HUES6 (cell line): ENCODE results near the gene RYR3.

Experiments used
- H3K27ac ChIP-seq: 2 replicates; pipeline ENCODE4 v1.7.0; 2013; ENCODE audit warnings: low read depth, mild to moderate bottlenecking, low read length, inconsistent platforms
- H3K27me3 ChIP-seq: 2 replicates; pipeline ENCODE4 v1.6.1; 2013; ENCODE audit warnings: low read length; ENCODE audit not compliant: control insufficient read depth, insufficient read depth
- H3K36me3 ChIP-seq: 2 replicates; pipeline ENCODE4 v1.6.1; 2013; ENCODE audit warnings: low read length; ENCODE audit not compliant: control insufficient read depth, insufficient read depth
- H3K4me1 ChIP-seq: 2 replicates; pipeline ENCODE4 v1.6.1; 2013; ENCODE audit warnings: low read length; ENCODE audit not compliant: control insufficient read depth, insufficient read depth
- H3K4me3 ChIP-seq: 2 replicates; pipeline ENCODE4 v1.5.1; 2013; ENCODE audit warnings: low read depth, low read length
- H3K9ac ChIP-seq: one replicate; pipeline ENCODE4 v1.6.1; 2013; ENCODE audit warnings: mild to moderate bottlenecking, low read length
- H3K9me3 ChIP-seq: 2 replicates; pipeline ENCODE4 v1.6.1; 2013; ENCODE audit warnings: low read depth, low read length; ENCODE audit not compliant: control insufficient read depth, insufficient read depth

The RYR3 gene

DNA sequence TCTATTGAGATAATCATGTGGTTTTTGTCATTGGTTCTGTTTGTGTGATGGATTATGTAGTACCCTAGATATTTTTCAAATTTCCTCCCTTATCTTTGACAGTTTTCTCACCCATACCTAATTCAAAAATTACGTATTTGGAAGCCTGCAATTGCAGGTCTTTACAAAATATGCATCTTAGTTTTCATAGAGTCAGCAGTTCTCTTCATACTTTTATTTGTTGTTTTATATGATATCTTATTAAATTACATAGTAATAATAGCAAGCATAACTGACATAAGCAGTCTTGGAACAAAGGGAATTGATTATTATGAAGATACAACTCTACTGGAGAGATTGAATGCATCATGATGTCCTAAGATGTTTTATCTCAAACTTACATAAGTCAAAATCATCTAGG is 442.2 kb downstream of the RYR3 start:
- no peak overlapping the region for H3K27ac ChIP-seq
- no peaks in the 10 kb centered on the region for H3K4me1 ChIP-seq
- no peak overlapping the region for H3K9ac ChIP-seq
- H3K36me3 ChIP-seq = no peaks in the 10 kb centered on the region
- H3K4me3 ChIP-seq = no peak overlapping the region
- no peaks in the 10 kb centered on the region for H3K27me3 ChIP-seq
- H3K9me3 ChIP-seq = 0 out of 2 replicates have a peak, but pooled peaks cover 3% of the 10 kb centered on the region

DNA sequence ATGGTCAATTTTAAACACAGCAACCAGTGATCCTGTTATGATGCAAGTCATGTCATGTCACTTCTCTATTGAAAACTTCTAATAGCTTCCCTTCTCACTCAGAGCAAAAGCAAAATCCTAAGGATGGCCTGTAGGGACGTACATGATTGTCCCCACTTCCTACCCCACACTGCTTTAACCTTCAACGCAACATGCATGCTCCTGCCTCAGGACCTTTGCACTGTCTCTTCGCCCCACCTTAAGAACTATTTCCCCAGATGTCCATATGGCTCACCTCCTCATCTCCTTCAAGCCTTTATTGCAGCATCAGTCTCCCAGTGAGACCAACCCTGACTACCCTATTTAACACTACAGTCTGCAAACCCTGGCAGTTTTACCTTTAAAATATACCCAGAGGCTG is 443.5 kb downstream of the RYR3 start:
- Histone ChIP-seq H3K27me3 (no peaks in the 10 kb centered on the region), H3K9ac (no peak overlapping the region), H3K4me1 (no peaks in the 10 kb centered on the region)

DNA sequence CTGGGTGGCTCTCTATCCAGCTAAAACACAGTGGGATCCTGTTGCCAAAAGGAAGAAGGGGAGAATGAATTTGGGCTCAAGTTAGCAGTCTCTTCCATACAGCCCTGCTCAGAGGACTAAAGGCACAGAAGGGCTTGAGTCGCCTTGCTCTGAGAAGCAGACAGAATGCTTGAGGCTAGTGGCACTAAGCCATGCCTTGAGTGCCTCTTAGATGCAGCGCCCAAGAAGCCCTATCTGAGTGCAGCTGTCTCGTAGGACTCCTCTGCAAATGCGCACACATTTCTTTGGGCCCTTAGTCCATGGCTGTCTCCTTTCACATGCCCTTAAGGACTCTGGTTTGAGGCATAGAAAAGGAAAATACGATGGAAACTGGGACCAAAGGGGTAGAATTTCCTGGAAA is 446.2 kb downstream of the RYR3 start:
- Histone ChIP-seq H3K4me3 (no peak overlapping the region), H3K9ac (no peak overlapping the region), H3K36me3 (no peaks in the 10 kb centered on the region), H3K27ac (no peak overlapping the region), H3K27me3 (no peaks in the 10 kb centered on the region), H3K4me1 (no peaks in the 10 kb centered on the region), H3K9me3 (0 out of 2 replicates have a peak, but pooled peaks cover 6% of the 10 kb centered on the region)

More for the DNA sequence above, 443.5 kb downstream of the RYR3 start:
- H3K4me3 ChIP-seq = no peak overlapping the region
- no peaks in the 10 kb centered on the region for H3K36me3 ChIP-seq
- H3K9me3 ChIP-seq = 0 out of 2 replicates have a peak, but pooled peaks cover 6% of the 10 kb centered on the region
- H3K27ac ChIP-seq = no peak overlapping the region

DNA sequence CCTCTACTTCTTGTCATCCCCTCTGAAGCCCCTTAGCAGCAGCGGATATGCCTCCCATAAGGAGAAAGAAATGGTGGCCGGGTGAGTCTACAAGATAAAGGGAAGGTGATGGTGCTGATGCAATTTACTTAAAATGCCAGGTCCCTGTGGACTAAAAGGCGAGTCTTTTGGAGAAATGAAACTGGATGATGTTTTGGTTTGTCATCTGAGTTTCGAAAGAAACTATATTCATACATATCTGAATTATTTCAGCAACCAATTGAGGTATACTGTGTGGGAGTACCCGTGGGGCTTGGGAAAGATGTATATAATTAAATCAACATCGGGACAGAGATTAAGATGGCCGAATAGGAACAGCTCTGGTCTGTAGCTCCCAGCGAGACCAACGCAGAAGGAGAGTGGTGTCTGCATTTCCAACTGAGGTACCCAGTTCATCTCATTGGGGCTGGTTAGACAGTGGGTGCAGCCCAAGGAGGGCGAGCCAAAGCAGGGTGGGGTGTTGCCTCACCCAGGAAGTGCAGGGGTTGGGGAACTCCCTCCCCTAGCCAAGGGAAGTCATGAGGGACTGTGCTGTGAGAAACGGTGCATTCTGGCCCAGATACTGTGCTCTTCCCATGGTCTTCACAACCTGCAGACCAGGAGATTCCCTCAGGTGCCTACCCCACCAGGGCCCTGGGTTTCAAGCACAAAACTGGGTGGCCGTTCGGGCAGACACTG is 446.9 kb downstream of the RYR3 start:
- Histone ChIP-seq H3K27ac (no peak overlapping the region), H3K9ac (no peak overlapping the region), H3K36me3 (no peaks in the 10 kb centered on the region), H3K9me3 (0 out of 2 replicates have a peak, but pooled peaks cover 6% of the 10 kb centered on the region), H3K4me3 (no peak overlapping the region), H3K4me1 (no peaks in the 10 kb centered on the region), H3K27me3 (no peaks in the 10 kb centered on the region)

DNA sequence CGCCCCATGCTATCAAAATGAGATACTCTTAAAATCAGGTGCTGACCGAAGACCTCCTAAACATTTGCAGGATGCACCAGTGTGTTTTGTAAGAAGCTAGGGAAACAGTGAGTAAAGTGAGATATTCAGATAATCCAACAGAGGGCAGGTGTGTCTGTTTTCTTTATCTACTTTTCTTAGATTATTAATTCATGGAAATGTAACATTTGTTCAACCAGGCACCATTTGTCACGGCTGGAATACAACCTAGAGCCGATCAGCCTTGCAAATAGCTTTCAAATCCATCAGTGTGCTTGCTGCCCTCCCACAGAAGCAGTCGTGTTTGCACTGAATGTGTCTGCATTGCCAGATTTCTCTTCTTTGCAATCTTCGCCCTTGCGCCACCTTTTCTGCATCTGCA is 455.6 kb downstream of the RYR3 start:
- Histone ChIP-seq H3K9me3 (no peaks in the 10 kb centered on the region), H3K27me3 (no peaks in the 10 kb centered on the region), H3K4me3 (no peak overlapping the region), H3K36me3 (no peaks in the 10 kb centered on the region), H3K9ac (no peak overlapping the region), H3K27ac (no peak overlapping the region), H3K4me1 (no peaks in the 10 kb centered on the region)

DNA sequence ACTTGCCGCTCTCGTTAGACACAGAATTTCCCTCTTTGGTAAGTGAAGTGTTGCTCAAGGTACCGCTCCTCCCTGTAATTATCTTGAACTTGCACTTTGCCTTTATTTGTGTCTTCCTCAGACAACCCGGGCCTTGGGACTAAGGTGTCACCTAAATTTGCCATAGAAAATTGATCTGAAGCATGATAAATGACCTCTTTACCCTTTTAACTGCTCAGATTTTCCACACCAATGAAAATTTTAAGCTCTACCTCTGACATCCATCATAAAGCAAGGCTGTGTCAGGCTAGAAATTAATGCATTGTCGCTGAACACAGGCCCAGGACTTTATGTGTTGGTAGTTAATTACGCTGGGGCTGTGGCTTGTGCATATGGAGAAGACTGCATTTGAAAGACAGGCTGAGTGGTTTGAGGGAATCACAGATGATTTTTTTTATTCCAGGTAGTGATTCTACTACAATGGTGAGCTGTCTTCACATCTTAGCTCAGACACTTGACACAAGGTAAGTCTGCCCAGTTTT is 458.0 kb downstream of the RYR3 start:
- no peak overlapping the region for H3K9ac ChIP-seq
- H3K27ac ChIP-seq = no peak overlapping the region
- no peak overlapping the region for H3K4me3 ChIP-seq
- H3K36me3 ChIP-seq = no peaks in the 10 kb centered on the region
- no peaks in the 10 kb centered on the region for H3K9me3 ChIP-seq
- no peaks in the 10 kb centered on the region for H3K27me3 ChIP-seq
- H3K4me1 ChIP-seq = no peaks in the 10 kb centered on the region

DNA sequence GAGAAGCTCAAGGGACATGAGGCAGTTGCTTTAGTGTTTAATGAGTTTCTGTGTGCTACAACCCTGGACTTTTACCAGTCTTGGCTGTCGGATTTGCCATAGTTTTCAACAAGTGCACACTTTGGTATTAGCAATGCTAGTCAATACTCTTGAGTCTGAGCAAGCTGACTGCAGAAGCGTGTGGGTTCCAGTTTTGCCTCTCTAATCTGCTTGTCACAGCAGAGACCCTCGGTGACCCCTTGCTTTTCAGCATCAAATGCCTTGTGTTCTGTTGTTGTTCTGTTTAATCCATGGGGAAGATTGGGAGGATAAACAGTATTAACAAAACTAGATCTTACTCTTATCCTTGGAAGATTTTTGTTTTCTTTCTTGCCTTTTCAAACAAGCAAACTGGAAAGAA is 463.2 kb downstream of the RYR3 start:
- no peak overlapping the region for H3K9ac ChIP-seq
- H3K36me3 ChIP-seq = no peaks in the 10 kb centered on the region
- no peak overlapping the region for H3K27ac ChIP-seq
- H3K27me3 ChIP-seq = no peaks in the 10 kb centered on the region
- no peaks in the 10 kb centered on the region for H3K9me3 ChIP-seq
- no peaks in the 10 kb centered on the region for H3K4me1 ChIP-seq
- H3K4me3 ChIP-seq = no peak overlapping the region

DNA sequence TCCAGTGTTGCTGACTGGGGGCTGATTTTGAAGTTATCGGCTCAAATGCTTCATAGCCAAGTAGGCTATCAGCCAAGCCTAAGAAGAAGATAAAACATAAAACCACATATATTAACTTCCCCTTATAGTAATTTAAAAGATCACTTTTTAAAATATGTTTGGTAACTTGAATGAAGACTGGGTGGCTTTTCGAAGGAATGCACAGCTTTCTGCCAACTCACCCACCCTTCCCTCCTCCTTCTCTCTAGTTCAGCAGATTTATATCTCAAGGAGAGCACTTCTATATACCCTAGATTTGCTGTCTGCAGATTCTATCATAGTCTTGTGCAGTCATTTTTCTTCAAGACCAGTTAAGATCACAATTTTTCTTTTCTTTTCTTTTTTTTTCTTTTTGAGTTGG is 468.1 kb downstream of the RYR3 start:
- Histone ChIP-seq H3K27ac (no peak overlapping the region), H3K27me3 (no peaks in the 10 kb centered on the region), H3K36me3 (no peaks in the 10 kb centered on the region), H3K4me1 (0 out of 2 replicates have a peak, but pooled peaks cover 7% of the 10 kb centered on the region), H3K4me3 (no peak overlapping the region), H3K9ac (no peak overlapping the region), H3K9me3 (no peaks in the 10 kb centered on the region)

DNA sequence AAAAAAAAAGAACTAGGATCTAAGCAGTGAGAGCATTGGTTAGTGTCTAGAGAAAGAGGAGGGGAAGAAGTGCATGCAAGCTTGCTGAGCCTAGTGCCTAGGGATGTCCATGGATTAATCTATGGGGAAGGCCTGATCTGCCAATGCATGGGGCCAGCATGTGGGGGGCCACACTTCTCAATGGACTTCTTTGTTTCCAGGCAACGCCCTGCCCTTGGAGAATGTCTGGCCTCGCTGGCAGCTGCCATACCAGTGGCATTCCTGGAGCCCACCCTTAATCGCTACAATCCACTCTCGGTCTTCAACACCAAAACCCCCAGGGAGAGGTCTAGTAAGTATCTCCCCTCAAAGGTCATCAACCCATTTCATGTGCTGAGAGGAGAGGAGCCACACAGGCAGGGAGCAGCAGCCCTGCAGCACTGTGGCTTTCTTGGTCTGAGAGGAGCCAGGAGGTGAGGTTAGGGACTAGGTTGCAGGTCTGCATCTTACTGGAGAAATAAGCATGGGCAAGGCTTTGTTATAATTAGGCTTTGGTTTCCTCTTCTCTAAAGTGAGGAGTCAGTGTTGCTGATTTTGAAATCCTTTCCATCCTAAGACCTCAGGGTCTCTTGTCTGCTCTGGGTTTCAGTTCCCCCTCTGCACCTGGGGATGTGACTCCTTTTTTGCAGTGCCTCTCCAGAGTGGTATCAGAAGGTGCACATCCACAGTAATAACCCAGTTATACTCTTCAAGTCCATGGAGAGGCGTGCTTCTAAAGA is 469.4 kb downstream of the RYR3 start:
- no peak overlapping the region for H3K27ac ChIP-seq

DNA sequence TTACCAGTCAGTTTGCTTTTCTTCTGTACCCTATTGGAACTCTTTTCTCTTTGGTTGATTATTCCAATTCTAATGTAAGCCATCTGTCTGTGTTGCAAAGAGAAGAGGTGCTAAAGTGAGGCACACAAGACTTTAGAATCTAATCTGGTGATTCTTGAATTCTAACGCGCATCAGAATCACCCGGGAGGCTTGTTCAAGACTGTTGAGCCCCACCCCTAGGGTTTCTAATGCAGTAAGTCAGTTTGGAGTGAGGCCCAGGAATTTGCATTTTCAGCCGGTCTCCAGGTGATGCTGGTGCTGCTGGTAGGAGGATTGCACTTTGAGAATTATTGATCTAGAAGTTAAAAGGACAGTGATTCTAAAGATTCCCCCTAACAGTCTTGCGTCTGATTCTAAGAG is 472.2 kb downstream of the RYR3 start:
- Histone ChIP-seq H3K9me3 (no peaks in the 10 kb centered on the region), H3K27ac (no peak overlapping the region), H3K4me3 (no peak overlapping the region), H3K9ac (no peak overlapping the region), H3K4me1 (0 out of 2 replicates have a peak, but pooled peaks cover 7% of the 10 kb centered on the region), H3K36me3 (no peaks in the 10 kb centered on the region), H3K27me3 (no peaks in the 10 kb centered on the region)

More for the DNA sequence above, 469.4 kb downstream of the RYR3 start:
- 0 out of 2 replicates have a peak, but pooled peaks cover 7% of the 10 kb centered on the region for H3K4me1 ChIP-seq
- no peak overlapping the region for H3K9ac ChIP-seq
- H3K36me3 ChIP-seq = no peaks in the 10 kb centered on the region
- no peaks in the 10 kb centered on the region for H3K27me3 ChIP-seq
- H3K4me3 ChIP-seq = no peak overlapping the region
- H3K9me3 ChIP-seq = no peaks in the 10 kb centered on the region

DNA sequence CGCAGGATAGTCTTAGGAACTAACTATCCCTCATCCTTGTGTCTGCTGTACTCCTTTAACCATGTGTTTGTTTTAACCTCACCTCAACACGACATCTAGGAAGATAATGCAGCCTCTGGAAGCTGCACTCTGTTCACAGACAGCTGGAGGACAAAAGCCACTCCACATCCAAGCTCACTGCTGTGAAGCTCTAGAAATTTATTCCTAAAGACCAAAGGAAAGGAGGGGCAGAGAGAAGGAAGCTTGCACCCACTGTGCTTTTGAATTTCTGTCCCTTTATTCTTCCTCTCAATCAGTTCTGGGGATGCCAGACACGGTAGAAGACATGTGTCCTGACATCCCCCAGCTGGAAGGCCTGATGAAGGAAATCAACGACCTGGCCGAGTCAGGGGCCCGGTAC is 474.6 kb downstream of the RYR3 start:
- Histone ChIP-seq H3K4me1 (0 out of 2 replicates have a peak, but pooled peaks cover 7% of the 10 kb centered on the region), H3K4me3 (no peak overlapping the region), H3K27ac (no peak overlapping the region), H3K27me3 (no peaks in the 10 kb centered on the region), H3K36me3 (no peaks in the 10 kb centered on the region), H3K9ac (no peak overlapping the region), H3K9me3 (no peaks in the 10 kb centered on the region)
